ENCODE measurements around the gene MYRIP. TPM values are rescaled to one million over a fixed set of nuclear protein-coding genes. Genes with fewer than 3 reads are reported as not detected.

MYRIP gene
- total and polyA plus RNA-seq, 2 of the 4 experiments (the other 2 are of a cell fraction), result not detected

DNA sequence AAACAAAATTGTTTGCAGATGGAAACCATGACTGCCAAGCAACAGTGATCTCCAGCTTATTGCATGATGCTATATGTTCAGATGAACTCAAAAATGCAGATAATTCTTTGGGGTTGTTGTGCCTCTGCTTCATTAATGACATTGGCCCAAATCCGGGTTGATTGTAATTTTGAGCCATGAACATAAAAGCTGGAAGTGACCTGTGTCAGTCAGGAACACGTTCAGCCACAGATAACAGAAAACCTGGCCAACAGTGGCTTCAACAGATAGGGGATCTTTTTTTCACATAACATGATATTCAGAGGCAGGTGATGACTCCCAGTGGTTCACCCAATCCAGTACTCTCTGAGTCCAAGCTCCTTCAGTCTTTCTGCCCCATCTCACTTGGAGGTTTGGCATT lies 423.2 kb downstream of the MYRIP start:
- intact Hi-C loops (cut with micrococcal nuclease) (no loop called here), dilution Hi-C loops (cut with HindIII; ENCODE audit: low sequenced_read_pairs, unreplicated experiment) (no loop called here), in situ Hi-C loops (cut with MboI; ENCODE audit: low sequenced_read_pairs) (no loop called here)
- BruUV-seq (replicated peaks), result no TSS peak
- Histone ChIP-seq H3K14ac (replicated peaks; ENCODE audit: low read depth, low read length) (no peak overlapping the region), H2BK5ac (ENCODE audit: low read depth, low read length, poor library complexity, severe bottlenecking) (no peak overlapping the region), H2AK5ac (ENCODE audit: low read depth, low read length) (no peak overlapping the region), H4K91ac (ENCODE audit: insufficient read depth, low read depth, low read length) (no peak overlapping the region), H3K9me1 (ENCODE audit: insufficient read depth, low read length) (no peaks in the 10 kb centered on the region), H2AK9ac (replicated peaks; ENCODE audit: low read depth, low read length, poor library complexity) (no peak overlapping the region), H3K18ac (ENCODE audit: low read depth, low read length) (no peak overlapping the region), H3K27ac (ENCODE audit: insufficient read depth, low read length) (no peak overlapping the region), H3K9ac (ENCODE audit: low read depth, low read length) (no peak overlapping the region), H2BK15ac (ENCODE audit: low read depth, low read length) (no peak overlapping the region), H3K27me3 (ENCODE audit: control insufficient read depth, insufficient read depth, low read length) (no peaks in the 10 kb centered on the region; the same call in 1 of the 2 replicates), H3K4me3 (ENCODE audit: insufficient read depth, low read depth, low read length) (no peak overlapping the region), H2BK20ac (ENCODE audit: low read depth, low read length) (no peak overlapping the region), H3K23ac (ENCODE audit: low read depth, low read length) (no peak overlapping the region), H3K4me2 (ENCODE audit: low read depth, low read length) (no peak overlapping the region), H4K5ac (ENCODE audit: low read depth, low read length) (no peak overlapping the region), H3K4me1 (ENCODE audit: control insufficient read depth, insufficient read depth, low read length) (no peaks in the 10 kb centered on the region), H3K79me1 (ENCODE audit: low read depth in 1 of 2, low read length in 2 of 2) (no peaks in the 10 kb centered on the region), H2BK120ac (ENCODE audit: low read depth, low read length) (no peak overlapping the region), H2AFZ (replicated peaks; ENCODE audit: low read length, poor library complexity) (no peak overlapping the region), H3K56ac (ENCODE audit: extremely low read depth, insufficient read depth, low read length) (no peak overlapping the region), H3K36me3 (ENCODE audit: control insufficient read depth, insufficient read depth, low read length) (no peaks in the 10 kb centered on the region), H3K9me3 (ENCODE audit: control insufficient read depth, insufficient read depth, low read length) (no peaks in the 10 kb centered on the region), H4K8ac (ENCODE audit: low read depth in 2 of 2, low read length in 2 of 2) (no peak overlapping the region), H3K4ac (ENCODE audit: low read depth, low read length) (no peak overlapping the region), H4K20me1 (ENCODE audit: insufficient read depth, low read length) (no peaks in the 10 kb centered on the region)
- CTCF ChIA-PET, result no interaction called here
- POLR2A ChIA-PET (ENCODE audit: unreplicated experiment), result no interaction called here
- no peak for TF ChIP-seq SMC3 (IDR thresholded peaks at IDR 0.05; ENCODE audit: low read depth, low read length)
- no peak for TF ChIP-seq FOS (IDR thresholded peaks at IDR 0.05; ENCODE audit: low read depth, low read length)
- TF ChIP-seq RCOR1 (IDR thresholded peaks at IDR 0.05; ENCODE audit: insufficient replicate concordance, low read length), result no peak
- no peak for TF ChIP-seq POLR2A (IDR thresholded peaks at IDR 0.05; ENCODE audit: low read depth, low read length)
- TF ChIP-seq MXI1 (IDR thresholded peaks at IDR 0.05; ENCODE audit: borderline replicate concordance, low read depth, low read length), result no peak
- no peak for TF ChIP-seq RFX5 (IDR thresholded peaks at IDR 0.05; ENCODE audit: low read depth, low read length)
- no peak for TF ChIP-seq NFE2L2 (IDR thresholded peaks at IDR 0.05; ENCODE audit: low read depth, low read length)
- no peak for TF ChIP-seq CEBPB (IDR thresholded peaks at IDR 0.05; ENCODE audit: low read depth, low read length)
- no peak for TF ChIP-seq BHLHE40 (IDR thresholded peaks at IDR 0.05; ENCODE audit: low read depth, low read length)
- TF ChIP-seq CHD1 (IDR thresholded peaks at IDR 0.05; ENCODE audit: low read depth, low read length), result no peak
- TF ChIP-seq ELK1 (IDR thresholded peaks at IDR 0.05; ENCODE audit: borderline replicate concordance, low read depth, low read length), result no peak
- TF ChIP-seq MAFK (IDR thresholded peaks at IDR 0.05; ENCODE audit: low read depth, low read length), result no peak
- TF ChIP-seq, protein P1, sequence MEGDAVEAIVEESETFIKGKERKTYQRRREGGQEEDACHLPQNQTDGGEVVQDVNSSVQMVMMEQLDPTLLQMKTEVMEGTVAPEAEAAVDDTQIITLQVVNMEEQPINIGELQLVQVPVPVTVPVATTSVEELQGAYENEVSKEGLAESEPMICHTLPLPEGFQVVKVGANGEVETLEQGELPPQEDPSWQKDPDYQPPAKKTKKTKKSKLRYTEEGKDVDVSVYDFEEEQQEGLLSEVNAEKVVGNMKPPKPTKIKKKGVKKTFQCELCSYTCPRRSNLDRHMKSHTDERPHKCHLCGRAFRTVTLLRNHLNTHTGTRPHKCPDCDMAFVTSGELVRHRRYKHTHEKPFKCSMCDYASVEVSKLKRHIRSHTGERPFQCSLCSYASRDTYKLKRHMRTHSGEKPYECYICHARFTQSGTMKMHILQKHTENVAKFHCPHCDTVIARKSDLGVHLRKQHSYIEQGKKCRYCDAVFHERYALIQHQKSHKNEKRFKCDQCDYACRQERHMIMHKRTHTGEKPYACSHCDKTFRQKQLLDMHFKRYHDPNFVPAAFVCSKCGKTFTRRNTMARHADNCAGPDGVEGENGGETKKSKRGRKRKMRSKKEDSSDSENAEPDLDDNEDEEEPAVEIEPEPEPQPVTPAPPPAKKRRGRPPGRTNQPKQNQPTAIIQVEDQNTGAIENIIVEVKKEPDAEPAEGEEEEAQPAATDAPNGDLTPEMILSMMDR (conservative IDR thresholded peaks at IDR 0.05; ENCODE audit: low read depth, low read length), result no peak
- no peak for TF ChIP-seq RAD21 (IDR thresholded peaks at IDR 0.05; ENCODE audit: low read length)
- TF ChIP-seq MAZ (IDR thresholded peaks at IDR 0.05; ENCODE audit: borderline replicate concordance, low read depth, low read length), result no peak
- TF ChIP-seq USF2 (IDR thresholded peaks at IDR 0.05; ENCODE audit: low read depth, low read length), result no peak
- DNase-seq (no peak), ATAC-seq (ENCODE audit: low read depth) (no peak)
- no CpG with 5 or more reads among the region's 2 CpGs for WGBS, 2 experiments (ENCODE audit: extremely low coverage in 2 of 2, insufficient read length in 1 of 2)
